Measurements from ENCODE around the gene MRPL4. TPM values are rescaled to one million over a fixed set of nuclear protein-coding genes. Genes with fewer than 3 reads are reported as not detected.

MRPL4 gene
- total RNA-seq, 1 experiment from 2014 or later = 146 TPM

GRCh38 chr19:10274589-10274988 is 22.6 kb downstream of the MRPL4 start:
- ATAC-seq = no peak
- intact Hi-C loops (cut with micrococcal nuclease) = no loop called here
- H3K27ac ChIP-seq (ENCODE audit: low read depth, low read length) = no peak overlapping the region
- CTCF ChIA-PET = interaction anchor here (1.4 kb wide), 1 partner anchor 114 kb away, joined by 7 read pairs; no protein-coding TSS in a partner anchor
- no peak overlapping the region for H3K4me3 ChIP-seq (replicated peaks in 1 of 2; ENCODE audit: low read depth in 1 of 2, low read length in 2 of 2)
- H3K79me2 ChIP-seq (ENCODE audit: insufficient read depth, low read length) = no peaks in the 10 kb centered on the region
- peaks cover 0 to 8% of the 10 kb centered on the region in 2 experiments; a peak in 2 of 4 replicates for H3K36me3 ChIP-seq (ENCODE audit: control insufficient read depth in 1 of 2, insufficient read depth in 2 of 2, low read length in 2 of 2)
- H3K4me1 ChIP-seq (ENCODE audit: control insufficient read depth in 1 of 2, insufficient read depth in 2 of 2, low read length in 2 of 2) = peaks cover 7 to 20% of the 10 kb centered on the region in 2 experiments; a peak in 3 of 4 replicates
- TF ChIP-seq SRF (IDR thresholded peaks at IDR 0.05; ENCODE audit: low read depth) (no peak), ATF3 (IDR thresholded peaks at IDR 0.05) (no peak), YY1 (IDR thresholded peaks at IDR 0.05; ENCODE audit: extremely low read depth, insufficient replicate concordance, low read depth, low read length) (no peak), CBX3 (IDR thresholded peaks at IDR 0.05; ENCODE audit: low read depth) (no peak), CTCF (IDR thresholded peaks at IDR 0.05 in 2 of 3, conservative IDR thresholded peaks at IDR 0.05 in 1 of 3; ENCODE audit: borderline replicate concordance in 1 of 3, insufficient read depth in 1 of 3, low read depth in 2 of 3, low read length in 2 of 3) (no peak), POLR2A (IDR thresholded peaks at IDR 0.05; ENCODE audit: borderline replicate concordance, extremely low read depth, insufficient read depth, insufficient read length) (no peak)
- no peak for DNase-seq (ENCODE audit: low read depth, low spot score)
- POLR2A ChIA-PET = no interaction called here
- H3K9me2 ChIP-seq (ENCODE audit: insufficient read depth) = no peaks in the 10 kb centered on the region
- no peak overlapping the region for H2AFZ ChIP-seq (ENCODE audit: low read depth, low read length, poor library complexity, severe bottlenecking)
- no peaks in the 10 kb centered on the region for H3K9me3 ChIP-seq (ENCODE audit: control insufficient read depth in 1 of 2, insufficient read depth in 1 of 2, low read depth in 1 of 2, low read length in 2 of 2)
- H3K27me3 ChIP-seq (ENCODE audit: insufficient read depth, low read length) = no peaks in the 10 kb centered on the region
- no peak overlapping the region for H3K9ac ChIP-seq (ENCODE audit: low read length)
- BruUV-seq (replicated peaks) = no TSS peak
- H4K20me1 ChIP-seq (ENCODE audit: insufficient read depth) = no peaks in the 10 kb centered on the region
- no peak overlapping the region for H3K4me2 ChIP-seq (ENCODE audit: low read length)
- RAD21 ChIA-PET (ENCODE audit: low non-redundant PET in 1 of 2, low total read pairs in 2 of 2, uncharacterized antibody in 2 of 2, unreplicated experiment in 2 of 2) = no interaction called here
